Urinary bladder (tissue), 4 donors: ENCODE data around the gene STX5. TPM values are rescaled to one million over a fixed set of nuclear protein-coding genes. Genes with fewer than 3 reads are reported as not detected.

Experiments
- DNase-seq: peaks from one replicate; pipeline ENCODE4 v3.0.0-alpha.2; 2015; ENCODE audit errors: extremely low spot score
- H3K27ac ChIP-seq: one replicate; pipeline ENCODE4 v1.5.1; 2013; ENCODE audit warnings: low read depth, mild to moderate bottlenecking, moderate library complexity
- H3K36me3 ChIP-seq: one replicate; pipeline ENCODE4 v1.6.1; 2013; ENCODE audit warnings: mild to moderate bottlenecking, moderate library complexity; ENCODE audit not compliant: insufficient read depth
- H3K4me1 ChIP-seq: one replicate; pipeline ENCODE4 v1.6.1; 2013; ENCODE audit warnings: mild to moderate bottlenecking, moderate library complexity; ENCODE audit not compliant: insufficient read depth
- H3K4me3 ChIP-seq: one replicate; pipeline ENCODE4 v1.5.1; 2013; ENCODE audit warnings: low read depth, low read length
- whole genome bisulfite sequencing: extraction: QIAGEN DNeasy Blood & Tissue Kit; methylation state at CpG from one replicate; pipeline ENCODE4 v1.1.7; 2013; 5-methylcytosine and 5-hydroxymethylcytosine counted together
- polyA plus RNA-seq: library from polyadenylated mRNA; stranded (reverse); fragments of 200-250 nt; gene quantifications from one replicate; pipeline ENCODE4 v1.2.3, GENCODE V29; 2013
- total RNA-seq: library from RNA; depleted of rRNA; stranded (reverse); fragments of >200 nt; gene quantifications from one replicate; pipeline ENCODE4 v1.2.3, GENCODE V29; 2014
- donor health status: healthy with polysubstance abuse.
- donor health status: healthy.

Gene STX5
- total and polyA plus RNA-seq, 2 donors, result 30.0 to 32.0 TPM

DNA sequence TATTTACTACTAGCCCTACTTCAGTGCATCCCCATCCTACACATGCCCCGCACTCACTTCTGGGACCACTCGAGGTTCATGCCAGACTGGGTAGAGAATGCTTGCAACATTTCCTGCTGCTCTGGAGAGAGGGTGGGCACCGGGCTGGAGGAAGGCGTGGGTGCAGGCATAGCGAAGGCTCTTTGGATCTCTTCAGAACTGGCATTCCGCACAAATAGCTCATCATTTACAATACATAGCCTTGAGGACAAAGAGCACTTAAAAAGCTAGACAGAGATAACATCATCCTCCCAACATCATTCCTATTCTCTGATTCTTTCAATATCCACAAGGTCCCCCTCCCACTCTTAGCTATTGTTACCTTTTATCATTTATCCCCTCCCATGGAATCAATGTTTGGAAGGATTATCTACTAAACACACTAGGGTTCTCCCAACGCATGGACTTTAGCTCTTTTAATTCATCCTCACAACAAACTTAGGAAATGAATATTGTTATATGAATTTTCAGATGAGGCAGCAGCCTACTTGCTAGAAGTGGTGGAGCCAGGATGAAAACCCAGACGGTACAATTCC is 37.6 kb downstream of the STX5 start:
- no peak for DNase-seq

DNA sequence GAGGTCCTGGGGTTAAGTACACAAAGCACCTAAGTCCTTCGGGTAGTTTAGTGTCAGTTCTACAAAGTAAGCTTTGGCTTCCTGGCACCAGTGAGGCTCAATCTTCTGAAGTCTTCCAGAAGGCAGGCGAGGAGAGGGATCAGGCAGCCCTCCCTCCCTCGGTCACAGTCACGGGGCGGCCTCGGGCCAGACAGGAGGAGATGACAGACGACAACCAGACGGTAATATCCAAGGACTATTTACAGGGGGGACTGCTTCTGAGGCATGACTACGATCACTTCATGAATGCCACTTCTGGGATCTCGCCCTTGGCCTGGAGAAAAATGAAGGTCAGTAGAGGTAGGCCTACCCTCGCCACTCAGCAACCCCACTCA is 39.7 kb downstream of the STX5 start:
- no peak for DNase-seq
- WGBS, result 14% methylated on average over 11 of the region's 11 CpGs
- no peak overlapping the region for H3K4me3 ChIP-seq
- H3K27ac ChIP-seq, result peak overlapping the region; percentile 19
- H3K4me1 ChIP-seq, result no peaks in the 10 kb centered on the region
- H3K36me3 ChIP-seq, result peaks cover 11% of the 10 kb centered on the region

More for the DNA sequence above, 37.6 kb downstream of the STX5 start:
- Histone ChIP-seq H3K4me1 (no peaks in the 10 kb centered on the region), H3K27ac (no peak overlapping the region), H3K36me3 (peaks cover 14% of the 10 kb centered on the region), H3K4me3 (no peak overlapping the region)
- 90% methylated on average over 8 of the region's 8 CpGs for WGBS

DNA sequence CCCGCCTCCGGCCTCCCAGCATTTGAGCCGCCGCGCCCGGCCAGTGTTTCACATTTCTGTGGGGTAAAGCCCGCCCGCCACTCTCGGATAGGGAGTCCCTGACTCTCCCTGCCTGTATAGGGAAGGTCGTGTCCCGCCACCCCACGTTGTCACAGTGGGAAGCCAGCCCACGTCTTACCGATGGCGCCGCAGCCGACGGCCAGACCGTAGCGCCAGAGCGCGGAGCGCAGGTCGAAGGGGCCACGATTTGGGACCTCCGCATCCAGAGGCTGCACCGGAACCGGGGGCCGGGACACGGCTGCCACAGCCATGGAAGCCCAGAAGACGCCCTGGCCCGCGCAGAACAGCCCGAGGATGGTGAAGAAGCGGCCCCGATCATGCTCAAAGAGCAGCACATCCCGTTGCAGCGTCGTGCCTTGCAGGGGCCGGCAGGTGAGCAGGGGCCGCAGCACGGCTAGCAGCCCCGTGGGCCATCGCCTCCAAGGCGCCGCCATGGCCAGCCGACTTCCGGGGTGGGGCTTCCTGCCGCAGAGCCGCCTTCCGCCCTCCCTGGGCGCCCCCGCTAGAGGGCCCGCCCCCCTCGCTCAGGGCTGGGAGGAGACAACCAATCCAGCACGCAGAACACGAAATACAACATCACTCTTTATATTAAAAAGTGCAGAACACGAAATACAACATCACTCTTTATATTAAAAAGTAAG is 40.2 kb downstream of the STX5 start, which contains the start of gene TMEM223:
TMEM223 (minus strand) TSS at position 506 of the 701 bp plus-strand sequence; CDS start at position 494, 12 bp downstream.
- DNase-seq, result peak; percentile 64
- peaks cover 8% of the 10 kb centered on the region for H3K36me3 ChIP-seq
- no peaks in the 10 kb centered on the region for H3K4me1 ChIP-seq
- WGBS, result under 1% methylated on average over 58 of the region's 58 CpGs
- peak within 1 kb of the TSS; percentile 60 for H3K27ac ChIP-seq
- peak within 1 kb of the TSS; percentile 70 for H3K4me3 ChIP-seq

DNA sequence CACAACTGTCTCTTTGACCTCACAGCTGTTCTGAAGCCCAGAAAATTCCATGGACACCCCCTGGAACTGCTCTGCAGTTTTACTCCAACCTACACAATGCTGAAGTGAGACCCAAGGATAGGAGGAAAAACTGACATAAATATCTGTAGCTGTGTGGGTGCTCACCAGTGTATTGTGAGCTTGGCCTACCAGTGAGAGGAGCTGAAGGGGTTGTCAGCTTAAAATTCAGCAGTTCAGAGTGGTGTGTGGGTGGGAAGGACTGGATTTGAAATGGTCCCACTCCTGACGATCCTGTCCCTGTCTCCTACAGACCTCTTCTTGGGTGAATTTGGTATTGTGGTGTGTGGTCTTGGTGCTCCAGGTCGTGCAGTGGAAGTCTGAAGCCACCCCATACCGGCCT is 42.3 kb downstream of the STX5 start:
- H3K4me1 ChIP-seq, result no peaks in the 10 kb centered on the region
- no peak for DNase-seq
- no peak overlapping the region for H3K27ac ChIP-seq
- H3K4me3 ChIP-seq, result no peak overlapping the region
- WGBS, result 68% methylated on average over 3 of the region's 3 CpGs
- H3K36me3 ChIP-seq, result peaks cover 4% of the 10 kb centered on the region

DNA sequence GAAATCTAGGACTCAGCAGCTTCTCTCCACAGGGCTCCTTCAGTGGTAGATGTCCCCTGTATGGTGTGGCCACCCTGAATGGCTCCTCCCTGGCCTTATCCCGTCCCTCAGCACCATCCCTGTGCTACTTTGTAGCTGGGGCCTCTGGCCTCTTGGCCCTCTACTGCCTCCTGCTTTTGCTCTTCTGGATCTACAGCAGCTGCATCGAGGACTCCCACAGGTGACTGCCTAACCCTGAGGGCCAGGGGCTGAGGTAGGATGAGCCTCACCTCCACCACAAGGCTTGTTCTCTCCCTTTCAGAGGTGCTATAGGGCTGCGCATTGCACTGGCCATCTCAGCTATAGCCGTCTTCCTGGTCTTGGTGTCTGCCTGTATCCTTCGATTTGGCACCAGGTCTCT is 42.9 kb downstream of the STX5 start:
- Histone ChIP-seq H3K36me3 (peaks cover 4% of the 10 kb centered on the region), H3K4me3 (no peak overlapping the region), H3K27ac (no peak overlapping the region), H3K4me1 (no peaks in the 10 kb centered on the region)
- DNase-seq, result no peak
- WGBS, result 74% methylated on average over 5 of the region's 5 CpGs

DNA sequence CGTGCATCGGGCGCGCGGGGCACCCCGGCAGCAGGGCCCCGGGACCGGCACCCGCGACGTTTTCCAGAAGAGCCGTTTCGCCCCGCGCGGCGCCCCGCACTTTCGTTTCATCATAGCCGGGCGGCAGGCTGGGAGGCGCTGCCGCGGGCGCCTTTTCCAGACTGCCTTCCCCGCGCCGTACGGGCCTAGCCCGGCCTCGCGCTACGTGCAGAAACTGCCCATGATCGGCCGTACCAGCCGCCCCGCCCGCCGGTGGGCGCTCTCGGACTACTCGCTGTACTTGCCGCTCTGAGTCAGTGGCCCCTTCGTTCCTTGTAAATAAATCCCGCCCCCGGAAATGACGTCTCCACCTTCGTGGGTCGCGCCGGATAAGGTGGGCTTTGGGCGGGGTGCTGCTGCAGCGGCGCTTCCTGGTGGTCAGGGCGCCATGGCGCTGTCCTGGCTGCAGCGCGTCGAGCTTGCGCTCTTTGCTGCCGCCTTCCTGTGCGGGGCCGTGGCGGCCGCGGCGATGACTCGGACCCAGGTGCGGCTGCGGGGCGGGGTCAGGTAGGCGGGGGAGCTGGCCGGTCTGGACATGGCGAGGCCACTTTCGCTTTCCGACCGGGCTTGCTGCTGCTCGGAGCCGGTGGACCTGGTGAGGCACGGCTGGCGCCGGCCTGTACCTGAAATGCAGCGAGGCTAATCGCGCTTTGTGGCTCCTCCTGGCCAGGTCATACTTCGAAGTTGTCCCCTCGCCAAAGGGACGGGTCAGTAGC is 44.7 kb downstream of the STX5 start, which contains the start of gene TMEM179B:
TMEM179B (plus strand) TSS at position 398 of the 755 bp plus-strand sequence; CDS start at position 428, 30 bp downstream.
- Histone ChIP-seq H3K4me1 (no peaks in the 10 kb centered on the region), H3K36me3 (peaks cover 4% of the 10 kb centered on the region), H3K4me3 (peak within 1 kb of the TSS; percentile 93), H3K27ac (peak within 1 kb of the TSS; percentile 97)
- DNase-seq, result peak; percentile 98
- under 1% methylated on average over 88 of the region's 88 CpGs for WGBS

DNA sequence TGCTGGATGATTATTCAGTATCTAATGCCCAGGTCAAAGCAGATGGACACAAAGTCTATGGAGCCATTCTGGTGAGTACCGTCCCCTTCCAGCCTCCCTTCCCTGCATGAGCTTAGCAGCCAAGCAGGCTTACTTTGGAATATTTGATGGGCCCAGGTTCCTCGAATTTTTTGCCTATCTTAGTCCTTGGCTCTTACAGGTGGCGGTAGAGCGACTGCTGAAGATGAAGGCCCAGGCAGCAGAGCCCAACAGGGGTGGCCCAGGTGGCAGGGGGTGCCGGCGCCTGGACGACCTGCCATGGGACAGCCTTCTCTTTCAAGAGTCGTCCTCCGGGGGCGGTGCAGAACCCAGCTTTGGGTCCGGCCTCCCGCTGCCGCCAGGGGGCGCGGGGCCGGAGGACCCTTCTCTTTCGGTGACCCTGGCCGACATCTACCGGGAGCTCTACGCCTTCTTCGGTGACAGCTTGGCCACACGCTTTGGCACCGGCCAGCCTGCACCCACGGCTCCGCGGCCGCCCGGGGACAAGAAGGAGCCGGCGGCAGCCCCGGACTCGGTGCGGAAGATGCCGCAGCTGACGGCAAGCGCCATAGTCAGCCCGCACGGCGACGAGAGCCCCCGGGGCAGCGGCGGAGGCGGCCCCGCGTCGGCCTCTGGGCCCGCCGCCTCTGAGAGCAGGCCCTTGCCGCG is 45.4 kb downstream of the STX5 start:
- Histone ChIP-seq H3K27ac (peak overlapping the region; percentile 97), H3K4me3 (peak overlapping the region; percentile 93), H3K4me1 (no peaks in the 10 kb centered on the region), H3K36me3 (peaks cover 4% of the 10 kb centered on the region)
- WGBS, result under 1% methylated on average over 51 of the region's 51 CpGs
- DNase-seq, result peak; percentile 40

DNA sequence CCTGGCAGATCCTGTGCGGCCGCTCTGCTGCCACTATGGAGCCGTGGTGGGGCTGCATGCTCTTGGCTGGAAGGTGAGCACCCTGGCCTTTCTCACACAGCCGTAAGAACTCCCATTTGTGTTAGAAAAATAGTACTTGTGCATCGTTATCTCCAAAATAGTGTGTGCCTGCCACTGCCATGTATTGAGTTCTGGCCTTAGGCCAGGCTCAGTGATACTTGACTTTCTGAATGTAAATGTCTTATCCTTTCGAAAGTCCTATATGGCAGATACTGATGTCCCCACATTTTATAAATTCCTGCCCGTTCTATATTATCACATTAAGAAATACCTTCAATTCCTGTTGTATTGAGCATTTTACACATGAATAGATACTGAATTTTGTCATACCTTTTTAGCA is 49.1 kb downstream of the STX5 start:
- H3K36me3 ChIP-seq, result no peaks in the 10 kb centered on the region
- no peaks in the 10 kb centered on the region for H3K4me1 ChIP-seq
- no peak for DNase-seq
- H3K27ac ChIP-seq, result no peak overlapping the region
- 92% methylated on average over 7 of the region's 7 CpGs for WGBS
- H3K4me3 ChIP-seq, result no peak overlapping the region

DNA sequence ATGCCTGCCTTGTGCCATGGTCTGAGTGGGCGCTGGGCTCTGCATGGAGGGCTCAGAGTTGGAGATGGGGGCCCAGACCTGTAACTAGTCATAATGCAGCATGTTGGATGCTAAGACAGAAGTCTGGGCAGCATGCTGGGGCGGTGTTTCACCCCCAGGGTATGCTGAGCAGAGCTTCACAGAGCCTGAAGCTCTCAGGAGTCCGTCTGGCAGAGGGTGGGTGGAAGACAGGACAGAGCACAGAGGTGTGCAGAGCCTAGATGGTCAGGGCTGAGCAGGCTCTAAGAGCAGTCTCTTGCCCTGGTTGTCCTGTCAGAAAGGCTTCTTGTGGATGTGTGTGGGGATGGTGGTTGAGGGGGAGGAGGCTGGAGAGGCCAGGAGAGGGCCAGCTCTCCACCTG is 53.4 kb downstream of the STX5 start:
- Histone ChIP-seq H3K36me3 (no peaks in the 10 kb centered on the region), H3K4me1 (no peaks in the 10 kb centered on the region), H3K27ac (no peak overlapping the region), H3K4me3 (no peak overlapping the region)
- DNase-seq, result no peak
- WGBS, result 94% methylated on average over 3 of the region's 3 CpGs

DNA sequence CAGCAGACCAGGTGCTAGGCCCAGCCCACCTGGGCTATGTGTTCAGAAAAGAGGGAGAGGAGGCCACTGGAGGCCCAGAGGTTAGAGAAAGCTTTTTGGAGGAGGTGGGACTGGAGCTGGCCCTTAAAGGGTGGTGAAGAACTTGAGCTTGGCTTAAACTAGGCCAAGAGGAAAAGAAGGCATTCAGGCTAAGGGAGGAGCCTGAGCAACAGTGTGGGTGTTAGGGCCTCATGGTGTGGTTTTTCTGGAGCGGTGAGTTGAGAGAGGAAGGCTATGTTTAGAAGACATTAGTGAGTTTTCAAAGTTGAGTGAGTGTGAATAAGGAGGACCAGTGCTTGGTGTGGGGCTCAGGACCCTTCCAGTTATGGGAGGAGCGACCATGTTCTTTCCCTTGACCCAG is 54.5 kb downstream of the STX5 start:
- no peak for DNase-seq
- Histone ChIP-seq H3K4me3 (no peak overlapping the region), H3K4me1 (no peaks in the 10 kb centered on the region), H3K36me3 (no peaks in the 10 kb centered on the region), H3K27ac (no peak overlapping the region)
- 81% methylated on average over 2 of the region's 2 CpGs for WGBS

DNA sequence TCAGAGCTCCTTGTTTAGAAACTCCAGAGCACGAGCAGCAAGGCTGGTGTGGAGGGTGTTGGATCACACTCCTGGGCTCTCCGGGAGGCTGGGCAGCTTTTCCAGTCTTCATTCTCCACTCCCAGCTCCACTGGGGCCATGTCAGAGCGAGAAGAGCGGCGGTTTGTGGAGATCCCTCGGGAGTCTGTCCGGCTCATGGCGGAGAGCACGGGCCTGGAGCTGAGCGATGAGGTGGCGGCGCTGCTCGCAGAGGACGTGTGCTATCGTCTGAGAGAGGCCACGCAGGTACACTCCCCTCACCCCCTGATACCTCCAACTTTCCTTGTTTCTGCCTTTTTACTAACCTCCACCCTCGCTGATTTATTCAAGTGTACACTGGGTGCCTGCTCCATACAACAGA is 56.2 kb downstream of the STX5 start:
- no peak overlapping the region for H3K4me3 ChIP-seq
- no peak overlapping the region for H3K27ac ChIP-seq
- no peak for DNase-seq
- WGBS, result 91% methylated on average over 17 of the region's 17 CpGs
- no peaks in the 10 kb centered on the region for H3K36me3 ChIP-seq
- H3K4me1 ChIP-seq, result no peaks in the 10 kb centered on the region

DNA sequence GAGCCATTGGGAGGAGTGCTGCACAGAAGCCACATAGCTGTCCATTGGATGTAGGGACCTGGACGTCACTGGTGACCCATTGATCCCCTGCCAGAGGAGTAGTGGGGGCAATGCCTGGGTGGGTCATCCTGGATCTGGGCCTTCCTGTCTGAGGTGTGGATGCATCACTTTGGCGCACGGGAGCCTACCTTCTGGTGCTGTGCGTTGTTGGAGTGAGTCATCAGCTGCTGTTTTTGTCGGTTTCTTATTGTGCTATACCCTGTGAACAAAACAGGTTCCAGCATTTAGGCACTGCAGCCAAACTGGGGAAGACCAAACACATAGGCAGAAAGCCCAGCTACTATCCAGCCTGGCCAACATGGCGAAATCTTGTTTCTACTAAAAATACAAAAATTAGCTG is 57.4 kb downstream of the STX5 start:
- WGBS, result 89% methylated on average over 6 of the region's 6 CpGs

More for the DNA sequence above, 57.4 kb downstream of the STX5 start:
- Histone ChIP-seq H3K4me3 (no peak overlapping the region), H3K27ac (no peak overlapping the region), H3K4me1 (no peaks in the 10 kb centered on the region), H3K36me3 (no peaks in the 10 kb centered on the region)
- no peak for DNase-seq
